Body of pancreas (tissue), 4 donors: Measurements from ENCODE around the gene EIF4EBP2.

Experiments
- CTCF ChIP-seq, 7 experiments: fragments of 450-650 bp in 4 of 7; fragments of 200-600 bp in 3 of 7; sonication (generic) in 3 of 7; IDR thresholded peaks; one replicate each; pipeline ENCODE4 v1.5.1; 2016 to 2019; ENCODE audit warnings: antibody characterized with exemption in 7 of 7
- POLR2A ChIP-seq, 3 donors: fragments of 450-650 bp; IDR thresholded peaks; one replicate each; pipeline ENCODE4 v1.6.1; 2016; ENCODE audit warnings: antibody characterized with exemption in 3 of 3, mild to moderate bottlenecking in 2 of 3

- TF ChIP-seq CTCF (IDR thresholded peaks at IDR 0.05) (no peak), POLR2A (IDR thresholded peaks at IDR 0.05) (no peak)
These were observed 22.9 kb downstream of the EIF4EBP2 start for GRCh38 chr10:70426823-70427222.
